Type B pancreatic cell (in vitro differentiated cells): ENCODE data around the gene CHDH. TPM values are rescaled to one million over a fixed set of nuclear protein-coding genes. Genes with fewer than 3 reads are reported as not detected.

Source experiments
- DNase-seq: peaks from one replicate; pipeline ENCODE4 v3.0.0; 2021; ENCODE audit warnings: mixed read lengths; ENCODE audit not compliant: unreplicated experiment; ENCODE audit errors: extremely low spot score
- H3K27ac Mint-ChIP-seq: 2 replicates; pipeline ENCODE4 v1.8.0; 2021; ENCODE audit warnings: mild to moderate bottlenecking, mixed read lengths
- H3K27me3 Mint-ChIP-seq: 2 replicates; pipeline ENCODE4 v1.8.0; 2021; ENCODE audit warnings: mixed read lengths
- H3K36me3 Mint-ChIP-seq: 2 replicates; pipeline ENCODE4 v1.8.0; 2021; ENCODE audit warnings: mixed read lengths
- H3K4me1 Mint-ChIP-seq: one replicate; pipeline ENCODE4 v1.8.0; 2021; ENCODE audit warnings: mixed read lengths; ENCODE audit not compliant: unreplicated experiment
- H3K4me3 Mint-ChIP-seq: 2 replicates; pipeline ENCODE4 v1.8.0; 2021; ENCODE audit warnings: mild to moderate bottlenecking, mixed read lengths
- H3K9me3 Mint-ChIP-seq: 2 replicates; pipeline ENCODE4 v1.8.0; 2021; ENCODE audit warnings: mixed read lengths
- total RNA-seq: library from RNA; stranded (reverse); gene quantifications from 2 replicates; pipeline ENCODE4 v1.2.1, GENCODE V29; 2021; ENCODE audit warnings: low replicate concordance
- TF ChIP-seq, protein P1 (sequence below): fragments of 200-600 bp; sonication (generic); conservative IDR thresholded peaks from 2 replicates; pipeline ENCODE4 v1.5.0; 2021; ENCODE audit warnings: antibody characterized with exemption, mild to moderate bottlenecking

The CHDH gene
- total RNA-seq, 1 donor from 2014 or later: 8.0 TPM

DNA sequence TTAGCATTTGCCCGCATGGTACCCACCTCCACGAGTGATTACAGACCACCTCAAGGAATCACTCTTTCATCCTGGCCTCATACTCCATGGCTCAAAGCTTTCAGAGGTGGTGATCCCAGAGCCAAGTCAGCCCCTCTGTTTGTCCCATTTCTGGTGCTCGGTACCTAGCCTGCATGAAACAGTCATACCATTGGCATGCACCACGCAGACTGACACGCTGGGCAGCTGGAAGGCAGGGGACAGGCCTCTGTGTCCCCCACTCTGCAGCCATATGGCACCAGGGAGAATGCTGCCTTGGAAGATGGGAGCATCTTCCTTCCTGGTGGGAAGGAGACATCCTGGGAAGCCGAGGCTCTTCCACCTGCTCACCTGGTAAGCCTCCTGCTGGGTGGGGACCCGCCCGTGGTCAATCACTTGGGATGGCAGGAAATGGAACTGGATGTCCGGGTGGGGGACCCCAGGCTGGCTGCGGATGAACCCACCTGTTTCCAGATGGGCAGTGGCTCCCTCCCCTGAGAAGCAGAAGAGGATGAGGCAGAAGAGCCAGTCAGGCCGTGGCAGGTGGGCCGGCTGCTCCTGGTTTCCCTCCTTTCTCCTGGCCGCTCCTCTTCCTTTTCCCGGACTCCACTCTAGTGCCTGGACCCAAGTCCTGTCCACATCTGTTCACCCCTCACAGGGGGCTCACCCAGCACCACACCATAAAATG is 26.9 kb downstream of the CHDH start:
- H3K27me3 Mint-ChIP-seq: no peaks in the 10 kb centered on the region
- H3K27ac Mint-ChIP-seq: no peak overlapping the region
- no peak overlapping the region for H3K4me3 Mint-ChIP-seq
- peaks cover 4% of the 10 kb centered on the region for H3K4me1 Mint-ChIP-seq
- TF ChIP-seq, protein P1, sequence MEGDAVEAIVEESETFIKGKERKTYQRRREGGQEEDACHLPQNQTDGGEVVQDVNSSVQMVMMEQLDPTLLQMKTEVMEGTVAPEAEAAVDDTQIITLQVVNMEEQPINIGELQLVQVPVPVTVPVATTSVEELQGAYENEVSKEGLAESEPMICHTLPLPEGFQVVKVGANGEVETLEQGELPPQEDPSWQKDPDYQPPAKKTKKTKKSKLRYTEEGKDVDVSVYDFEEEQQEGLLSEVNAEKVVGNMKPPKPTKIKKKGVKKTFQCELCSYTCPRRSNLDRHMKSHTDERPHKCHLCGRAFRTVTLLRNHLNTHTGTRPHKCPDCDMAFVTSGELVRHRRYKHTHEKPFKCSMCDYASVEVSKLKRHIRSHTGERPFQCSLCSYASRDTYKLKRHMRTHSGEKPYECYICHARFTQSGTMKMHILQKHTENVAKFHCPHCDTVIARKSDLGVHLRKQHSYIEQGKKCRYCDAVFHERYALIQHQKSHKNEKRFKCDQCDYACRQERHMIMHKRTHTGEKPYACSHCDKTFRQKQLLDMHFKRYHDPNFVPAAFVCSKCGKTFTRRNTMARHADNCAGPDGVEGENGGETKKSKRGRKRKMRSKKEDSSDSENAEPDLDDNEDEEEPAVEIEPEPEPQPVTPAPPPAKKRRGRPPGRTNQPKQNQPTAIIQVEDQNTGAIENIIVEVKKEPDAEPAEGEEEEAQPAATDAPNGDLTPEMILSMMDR: no peak
- no peaks in the 10 kb centered on the region for H3K36me3 Mint-ChIP-seq
- DNase-seq: no peak
- no peaks in the 10 kb centered on the region for H3K9me3 Mint-ChIP-seq

DNA sequence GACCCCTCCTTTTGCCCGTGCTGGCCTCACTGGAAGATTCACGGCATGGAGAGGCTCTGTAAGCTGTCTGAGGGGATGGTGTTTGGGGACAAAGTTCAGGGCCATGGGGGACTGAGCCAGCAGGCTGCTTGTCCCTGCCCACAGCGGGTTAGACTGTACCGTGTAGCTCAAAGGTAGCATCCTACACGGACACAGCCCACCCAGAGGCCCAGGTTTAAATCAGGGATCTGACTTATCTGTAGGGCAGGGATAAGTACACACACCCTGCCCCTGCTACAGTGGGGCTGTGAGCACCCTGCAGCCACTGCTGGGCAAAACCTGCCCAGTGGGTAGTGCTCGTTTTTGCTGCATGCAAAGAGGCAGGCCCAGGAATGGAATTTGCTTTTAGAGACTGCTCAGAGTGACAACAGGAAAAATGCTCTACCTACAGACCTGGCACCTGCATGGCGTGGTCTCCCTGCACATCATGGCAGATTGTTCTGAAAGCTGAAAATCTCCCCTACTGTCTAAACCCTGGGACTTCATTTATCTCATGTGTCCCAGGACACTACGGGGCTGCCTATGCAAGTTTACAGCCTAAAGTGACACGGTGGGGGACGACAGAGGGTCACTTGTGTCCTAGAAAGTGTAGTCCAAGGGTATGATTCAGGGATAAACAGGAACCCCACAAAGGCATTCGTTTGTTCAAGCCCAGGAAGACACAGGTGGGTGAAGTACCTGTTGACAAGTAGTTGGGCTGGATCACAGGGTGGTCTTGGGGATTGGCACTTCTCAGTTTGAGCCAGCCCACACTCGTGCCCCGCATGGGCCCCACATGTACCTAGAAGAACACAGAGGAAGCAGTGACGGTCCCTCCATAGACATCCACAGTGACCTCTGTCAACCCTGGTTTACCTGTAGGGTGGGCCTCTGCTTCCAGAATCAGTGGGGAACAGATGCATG is 27.7 kb downstream of the CHDH start:
- Mint-ChIP-seq H3K36me3 (no peaks in the 10 kb centered on the region), H3K27ac (no peak overlapping the region), H3K27me3 (no peaks in the 10 kb centered on the region), H3K9me3 (no peaks in the 10 kb centered on the region), H3K4me3 (no peak overlapping the region), H3K4me1 (no peaks in the 10 kb centered on the region)
- peak; percentile 60 for DNase-seq
- TF ChIP-seq, protein P1: no peak

DNA sequence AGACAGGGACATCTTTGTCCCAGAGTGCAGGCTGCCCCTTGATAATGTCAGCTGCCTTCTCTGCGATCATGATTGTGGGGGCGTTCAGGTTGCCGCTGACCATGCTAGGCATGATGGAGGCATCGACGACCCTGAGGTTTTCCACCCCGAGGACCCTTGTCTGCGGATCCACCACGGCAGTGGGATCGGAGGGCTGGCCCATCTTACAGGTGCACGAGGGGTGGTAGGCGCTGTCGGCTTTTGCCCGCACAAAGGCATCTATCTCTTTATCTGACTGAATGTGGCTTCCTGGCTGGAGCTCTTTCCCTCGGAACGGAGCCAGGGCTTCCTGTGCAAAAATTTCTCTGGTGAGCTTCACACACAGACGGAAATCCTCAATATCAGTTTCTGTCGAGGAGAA is 28.4 kb downstream of the CHDH start:
- Mint-ChIP-seq H3K27me3 (no peaks in the 10 kb centered on the region), H3K36me3 (no peaks in the 10 kb centered on the region), H3K4me1 (no peaks in the 10 kb centered on the region), H3K4me3 (no peak overlapping the region), H3K9me3 (no peaks in the 10 kb centered on the region), H3K27ac (no peak overlapping the region)
- TF ChIP-seq, protein P1: no peak
- no peak for DNase-seq

DNA sequence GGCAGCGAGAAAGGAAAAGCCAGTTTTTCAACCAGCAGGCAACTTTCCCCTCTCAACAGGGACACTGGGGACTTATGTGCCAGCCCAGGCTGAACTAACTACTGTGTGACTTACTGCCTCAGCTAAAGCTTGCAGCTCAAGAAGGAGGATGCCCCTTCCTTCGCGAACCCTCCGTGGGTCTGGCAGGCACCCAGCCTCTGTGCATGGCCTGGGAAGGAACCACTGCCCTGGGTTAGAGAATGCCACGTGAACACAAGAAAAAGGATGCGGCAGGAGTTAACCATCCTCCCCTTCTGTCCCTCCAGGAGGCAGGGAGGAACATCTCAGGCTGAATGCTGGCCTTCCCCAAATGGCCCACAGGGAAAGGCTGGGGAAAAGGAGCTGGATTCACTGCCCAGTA is 29.0 kb downstream of the CHDH start:
- Mint-ChIP-seq H3K36me3 (no peaks in the 10 kb centered on the region), H3K4me3 (no peak overlapping the region), H3K27ac (no peak overlapping the region), H3K9me3 (no peaks in the 10 kb centered on the region), H3K27me3 (no peaks in the 10 kb centered on the region), H3K4me1 (no peaks in the 10 kb centered on the region)
- no peak for DNase-seq
- TF ChIP-seq, protein P1: no peak

DNA sequence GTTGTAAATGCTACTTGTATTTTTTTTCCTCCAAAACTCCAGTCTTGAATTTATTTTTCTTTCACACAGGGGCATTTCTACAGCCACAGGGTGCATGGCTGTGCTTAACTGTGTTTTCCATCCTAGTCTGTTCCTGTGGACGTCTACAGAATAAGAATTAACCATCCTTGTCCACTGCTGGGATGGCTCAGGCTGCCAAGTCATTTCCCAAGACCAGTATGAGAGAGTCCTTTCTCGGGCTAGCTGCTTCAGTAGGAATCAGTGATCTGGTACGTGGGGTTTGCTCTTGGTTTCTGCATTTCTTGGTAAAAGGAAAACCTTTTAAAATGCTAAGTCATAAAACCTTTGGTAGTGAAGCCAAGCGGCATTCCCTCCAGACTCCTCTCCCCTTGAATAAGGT is 29.8 kb downstream of the CHDH start:
- DNase-seq: no peak

More for the DNA sequence above, 29.8 kb downstream of the CHDH start:
- H3K4me1 Mint-ChIP-seq: no peaks in the 10 kb centered on the region
- TF ChIP-seq, protein P1: no peak
- no peaks in the 10 kb centered on the region for H3K9me3 Mint-ChIP-seq
- H3K36me3 Mint-ChIP-seq: no peaks in the 10 kb centered on the region
- H3K4me3 Mint-ChIP-seq: no peak overlapping the region
- no peaks in the 10 kb centered on the region for H3K27me3 Mint-ChIP-seq
- no peak overlapping the region for H3K27ac Mint-ChIP-seq
